ENCODE data around the gene RHBDD3. TPM values are rescaled to one million over a fixed set of nuclear protein-coding genes. Genes with fewer than 3 reads are reported as not detected.

RHBDD3 gene
- total and polyA plus RNA-seq, 2 of the 4 experiments (the other 2 are of a cell fraction) = 5.7 to 21.5 TPM

- Histone ChIP-seq H4K20me1 (ENCODE audit: insufficient read depth, low read length) (no peaks in the 10 kb centered on the region; the same call in 1 of the 2 replicates), H2BK120ac (ENCODE audit: low read depth, low read length) (no peak overlapping the region), H2BK5ac (ENCODE audit: low read depth, low read length, poor library complexity, severe bottlenecking) (no peak overlapping the region), H2AK9ac (replicated peaks; ENCODE audit: low read depth, low read length, poor library complexity) (no peak overlapping the region), H3K18ac (ENCODE audit: low read depth, low read length) (no peak overlapping the region), H3K27ac (ENCODE audit: insufficient read depth, low read length) (no peak overlapping the region), H4K8ac (ENCODE audit: low read depth in 2 of 2, low read length in 2 of 2) (no peak overlapping the region), H2BK15ac (ENCODE audit: low read depth, low read length) (no peak overlapping the region), H4K5ac (ENCODE audit: low read depth, low read length) (no peak overlapping the region), H3K4me3 (ENCODE audit: insufficient read depth, low read depth, low read length) (no peak overlapping the region), H3K23ac (ENCODE audit: low read depth, low read length) (no peak overlapping the region), H2BK20ac (ENCODE audit: low read depth, low read length) (no peak overlapping the region), H3K36me3 (ENCODE audit: control insufficient read depth, insufficient read depth, low read length) (no peaks in the 10 kb centered on the region), H3K4me2 (ENCODE audit: low read depth, low read length) (no peak overlapping the region), H3K56ac (ENCODE audit: extremely low read depth, insufficient read depth, low read length) (no peak overlapping the region), H2AFZ (replicated peaks; ENCODE audit: low read length, poor library complexity) (no peak overlapping the region), H3K4me1 (ENCODE audit: control insufficient read depth, insufficient read depth, low read length) (peaks cover 4% of the 10 kb centered on the region), H3K27me3 (ENCODE audit: control insufficient read depth, insufficient read depth, low read length) (peaks cover 11% of the 10 kb centered on the region), H3K14ac (replicated peaks; ENCODE audit: low read depth, low read length) (no peak overlapping the region), H3K9ac (ENCODE audit: low read depth, low read length) (no peak overlapping the region), H3K79me1 (ENCODE audit: low read depth in 1 of 2, low read length in 2 of 2) (no peaks in the 10 kb centered on the region), H2AK5ac (ENCODE audit: low read depth, low read length) (no peak overlapping the region), H3K9me1 (ENCODE audit: insufficient read depth, low read length) (no peaks in the 10 kb centered on the region), H3K9me3 (ENCODE audit: control insufficient read depth, insufficient read depth, low read length) (no peaks in the 10 kb centered on the region), H3K4ac (ENCODE audit: low read depth, low read length) (no peak overlapping the region), H4K91ac (ENCODE audit: insufficient read depth, low read depth, low read length) (no peak overlapping the region)
- dilution Hi-C loops (cut with HindIII; ENCODE audit: low sequenced_read_pairs, unreplicated experiment) (no loop called here), in situ Hi-C loops (cut with MboI; ENCODE audit: low sequenced_read_pairs) (no loop called here), intact Hi-C loops (cut with micrococcal nuclease) (no loop called here)
- ATAC-seq (ENCODE audit: low read depth) (no peak), DNase-seq (no peak)
- TF ChIP-seq FOS (IDR thresholded peaks at IDR 0.05; ENCODE audit: low read depth, low read length) = no peak
- TF ChIP-seq RFX5 (IDR thresholded peaks at IDR 0.05; ENCODE audit: low read depth, low read length) = no peak
- no peak for TF ChIP-seq SMC3 (IDR thresholded peaks at IDR 0.05; ENCODE audit: low read depth, low read length)
- TF ChIP-seq BHLHE40 (IDR thresholded peaks at IDR 0.05; ENCODE audit: low read depth, low read length) = no peak
- no peak for TF ChIP-seq MXI1 (IDR thresholded peaks at IDR 0.05; ENCODE audit: borderline replicate concordance, low read depth, low read length)
- no peak for TF ChIP-seq CEBPB (IDR thresholded peaks at IDR 0.05; ENCODE audit: low read depth, low read length)
- no peak for TF ChIP-seq RAD21 (IDR thresholded peaks at IDR 0.05; ENCODE audit: low read length)
- TF ChIP-seq MAZ (IDR thresholded peaks at IDR 0.05; ENCODE audit: borderline replicate concordance, low read depth, low read length) = no peak
- no peak for TF ChIP-seq RCOR1 (IDR thresholded peaks at IDR 0.05; ENCODE audit: insufficient replicate concordance, low read length)
- TF ChIP-seq POLR2A (IDR thresholded peaks at IDR 0.05; ENCODE audit: low read depth, low read length) = no peak
- TF ChIP-seq CHD1 (IDR thresholded peaks at IDR 0.05; ENCODE audit: low read depth, low read length) = no peak
- TF ChIP-seq NFE2L2 (IDR thresholded peaks at IDR 0.05; ENCODE audit: low read depth, low read length) = no peak
- TF ChIP-seq ELK1 (IDR thresholded peaks at IDR 0.05; ENCODE audit: borderline replicate concordance, low read depth, low read length) = no peak
- no peak for TF ChIP-seq USF2 (IDR thresholded peaks at IDR 0.05; ENCODE audit: low read depth, low read length)
- TF ChIP-seq MAFK (IDR thresholded peaks at IDR 0.05; ENCODE audit: low read depth, low read length) = no peak
- no peak for TF ChIP-seq CTCF (conservative IDR thresholded peaks at IDR 0.05; ENCODE audit: low read depth, low read length)
- BruUV-seq (replicated peaks) = no TSS peak
- CTCF ChIA-PET = interaction anchor here (0.6 kb wide), 1 partner anchor 383 kb away, joined by 3 read pairs; no protein-coding TSS in a partner anchor
- WGBS, 2 experiments (ENCODE audit: extremely low coverage in 2 of 2, insufficient read length in 1 of 2) = no CpG with 5 or more reads among the region's 11 CpGs
- POLR2A ChIA-PET (ENCODE audit: unreplicated experiment) = no interaction called here
Observed at GRCh38 chr22:29212743-29213142, 55.0 kb downstream of the RHBDD3 start.

Measured in IMR-90 (cell line).